ENCODE data around the gene WDR38.

DNA sequence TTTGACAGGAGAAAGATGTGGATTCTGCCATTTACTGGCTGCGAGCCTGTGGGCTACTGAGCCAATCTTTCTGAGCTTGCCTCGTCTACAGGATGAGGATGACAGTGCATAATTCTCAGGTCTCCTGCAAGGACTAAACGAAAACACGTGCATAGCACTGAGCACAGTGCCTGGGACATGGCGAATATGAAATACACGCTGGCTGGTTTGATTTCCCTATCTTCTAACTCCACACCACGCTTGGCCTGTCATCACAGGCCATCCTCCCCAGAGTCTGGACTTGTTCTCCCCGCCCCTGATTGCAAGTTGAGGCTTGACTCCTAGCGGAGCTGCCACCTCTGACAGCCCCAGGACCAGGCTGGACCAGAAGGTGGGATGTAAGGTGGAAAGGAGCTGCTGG, 46.6 kb downstream of the WDR38 start:
- no peak for TF ChIP-seq POLR2A (IDR thresholded peaks at IDR 0.05)
- no peak for TF ChIP-seq CTCF (IDR thresholded peaks at IDR 0.05)
- TF ChIP-seq POLR2AphosphoS5 (IDR thresholded peaks at IDR 0.05): no peak
